Left ventricle myocardium inferior (tissue), 1 donor: ENCODE results near the gene EFCAB8. TPM values are rescaled to one million over a fixed set of nuclear protein-coding genes. Genes with fewer than 3 reads are reported as not detected.
A peak's percentile ranks its signal among the peaks of the same experiment; 100 is the strongest.

Source experiments
- DNase-seq: peaks from one replicate; pipeline ENCODE4 v3.0.0-alpha.2; 2020
- H3K27ac ChIP-seq: fragments of 200-600 bp; replicated peaks from 2 replicates; pipeline ENCODE4 v1.8.0; 2021
- H3K27me3 ChIP-seq: fragments of 200-600 bp; 2 replicates; pipeline ENCODE4 v1.8.0; 2021; ENCODE audit warnings: low read depth
- H3K36me3 ChIP-seq: fragments of 200-600 bp; 2 replicates; pipeline ENCODE4 v1.8.0; 2021
- H3K4me1 ChIP-seq: fragments of 200-600 bp; 2 replicates; pipeline ENCODE4 v1.8.0; 2021
- H3K4me3 ChIP-seq: fragments of 200-600 bp; 2 replicates; pipeline ENCODE4 v1.8.0; 2021; ENCODE audit warnings: mild to moderate bottlenecking, moderate library complexity
- H3K9me3 ChIP-seq: fragments of 200-600 bp; replicated peaks from 2 replicates; pipeline ENCODE4 v1.8.0; 2021
- CTCF ChIP-seq: fragments of 200-600 bp; IDR thresholded peaks from 2 replicates; pipeline ENCODE4 v1.8.0; 2021; ENCODE audit warnings: antibody characterized with exemption, mild to moderate bottlenecking, borderline replicate concordance
- intact Hi-C: fragments of 100-400 bp; cut with micrococcal nuclease; formaldehyde crosslinking; loops from one replicate; pipeline ENCODE4 v1.11.0; 2022
- total RNA-seq: library from RNA; stranded (reverse); fragmentation: NEBNext Ultra II Directional; extraction: Animal tissue kit (Norgen Biotek cat#: 25700); gene quantifications from one replicate; pipeline ENCODE4 v1.2.1, GENCODE V29; 2021
- donor health status: DM: no; HTN: yes; CAD: no; lungs with severe emphysema.

EFCAB8 gene
- total RNA-seq, 1 donor from 2014 or later = not detected

- H3K4me3 ChIP-seq = peak overlapping the region; percentile 84
- H3K27ac ChIP-seq = peak overlapping the region; percentile 91
- peaks cover 54% of the 10 kb centered on the region for H3K4me1 ChIP-seq
- H3K9me3 ChIP-seq = no peaks in the 10 kb centered on the region
- intact Hi-C loops = no loop called here
- H3K36me3 ChIP-seq = no peaks in the 10 kb centered on the region
- TF ChIP-seq CTCF = no peak
- H3K27me3 ChIP-seq = no peaks in the 10 kb centered on the region
- peak; percentile 73 for DNase-seq
Measured at GRCh38 chr20:32819992-32820697, 38.6 kb upstream of the EFCAB8 start.

- peak overlapping the region; percentile 91 for H3K27ac ChIP-seq
- no peaks in the 10 kb centered on the region for H3K9me3 ChIP-seq
- peak overlapping the region; percentile 84 for H3K4me3 ChIP-seq
- peaks cover 55% of the 10 kb centered on the region for H3K4me1 ChIP-seq
- peaks cover under 1% of the 10 kb centered on the region for H3K36me3 ChIP-seq
- DNase-seq = no peak
- no peak for TF ChIP-seq CTCF
- no peaks in the 10 kb centered on the region for H3K27me3 ChIP-seq
- intact Hi-C loops = no loop called here
Measured at GRCh38 chr20:32820698-32821377, 37.9 kb upstream of the EFCAB8 start.

DNA sequence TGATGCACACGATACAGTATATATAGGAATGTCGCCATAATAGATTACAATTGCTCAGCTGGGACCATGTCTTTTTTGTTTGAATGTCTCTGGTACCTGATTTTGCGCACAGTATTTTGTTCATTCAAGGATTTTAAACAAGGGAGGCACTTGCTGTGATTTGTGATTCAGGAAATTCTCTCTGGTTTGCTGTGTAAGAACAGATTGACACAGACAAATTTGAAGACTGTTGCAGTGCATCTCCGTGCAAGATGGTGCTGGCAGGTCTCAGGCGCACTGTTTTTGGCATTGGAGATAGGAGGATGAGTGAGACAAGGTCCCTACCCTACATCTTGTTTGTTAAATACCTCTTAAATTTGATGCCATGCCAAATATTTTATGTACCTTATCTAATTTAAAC lies 36.5 kb upstream of the EFCAB8 start:
- TF ChIP-seq CTCF = no peak
- no peaks in the 10 kb centered on the region for H3K9me3 ChIP-seq
- no peak for DNase-seq
- H3K4me3 ChIP-seq = no peak overlapping the region
- peaks cover 55% of the 10 kb centered on the region for H3K4me1 ChIP-seq
- H3K27ac ChIP-seq = no peak overlapping the region
- no peaks in the 10 kb centered on the region for H3K27me3 ChIP-seq
- intact Hi-C loops = no loop called here
- peaks cover 14% of the 10 kb centered on the region for H3K36me3 ChIP-seq

GRCh38 chr20:32823078-32823477 lies 35.6 kb upstream of the EFCAB8 start:
- peaks cover 56% of the 10 kb centered on the region for H3K4me1 ChIP-seq
- H3K27ac ChIP-seq = no peak overlapping the region
- H3K27me3 ChIP-seq = no peaks in the 10 kb centered on the region

More at GRCh38 chr20:32823078-32823477, 35.6 kb upstream of the EFCAB8 start:
- Histone ChIP-seq H3K36me3 (peaks cover 23% of the 10 kb centered on the region), H3K4me3 (no peak overlapping the region), H3K9me3 (no peaks in the 10 kb centered on the region)
- no peak for DNase-seq
- no peak for TF ChIP-seq CTCF
- intact Hi-C loops = no loop called here
